ENCODE results near the gene NFE2L2.
"Not testable (repeated sequence)": the region's sequence is repeated elsewhere in the genome, so short reads cannot be mapped to it uniquely, and the experiment has no call there.

NFE2L2 gene

GRCh38 chr2:177212106-177212890, 52.2 kb downstream of the NFE2L2 start, which contains the start of gene HNRNPA3:
Gene HNRNPA3, plus strand, starts transcription at chr2:177212794. Its CDS starts 6 bp downstream, at chr2:177212800.
- DNase-seq (ENCODE audit: extremely low spot score, insufficient read length, low read depth) (peak; percentile 97), FAIRE-seq (peak; percentile 98)

GRCh38 chr2:177211576-177212105, 52.9 kb downstream of the NFE2L2 start:
- FAIRE-seq (no peak), DNase-seq (ENCODE audit: extremely low spot score, insufficient read length, low read depth) (no peak)

- FAIRE-seq (peak; percentile 9), DNase-seq (ENCODE audit: extremely low spot score, insufficient read length, low read depth) (no peak)
Measured at GRCh38 chr2:177211169-177211568, 53.4 kb downstream of the NFE2L2 start.

GRCh38 chr2:177207101-177207500, 57.4 kb downstream of the NFE2L2 start:
- FAIRE-seq: peak; percentile 46
- no peak for DNase-seq (ENCODE audit: extremely low spot score, insufficient read length, low read depth)

- FAIRE-seq: no peak
- DNase-seq (ENCODE audit: extremely low spot score, insufficient read length, low read depth): no peak
Measured at GRCh38 chr2:177204417-177204816, 60.1 kb downstream of the NFE2L2 start.

GRCh38 chr2:177201919-177202346, 62.6 kb downstream of the NFE2L2 start:
- FAIRE-seq (no peak), DNase-seq (ENCODE audit: extremely low spot score, insufficient read length, low read depth) (no peak)

- not testable (repeated sequence) for FAIRE-seq; DNase-seq (ENCODE audit: extremely low spot score, insufficient read length, low read depth)
Measured at GRCh38 chr2:177200419-177200818, 64.1 kb downstream of the NFE2L2 start.

GRCh38 chr2:177195194-177195593, 69.3 kb downstream of the NFE2L2 start:
- no peak for DNase-seq (ENCODE audit: extremely low spot score, insufficient read length, low read depth)
- FAIRE-seq: no peak

- DNase-seq (ENCODE audit: extremely low spot score, insufficient read length, low read depth) (no peak), FAIRE-seq (peak; percentile 78)
Measured at GRCh38 chr2:177193240-177193639, 71.3 kb downstream of the NFE2L2 start.

- FAIRE-seq (peak; percentile 54), DNase-seq (ENCODE audit: extremely low spot score, insufficient read length, low read depth) (no peak)
Measured at GRCh38 chr2:177192788-177193187, 71.7 kb downstream of the NFE2L2 start.

GRCh38 chr2:177190941-177191340, 73.6 kb downstream of the NFE2L2 start:
- DNase-seq (ENCODE audit: extremely low spot score, insufficient read length, low read depth) (no peak), FAIRE-seq (no peak)

GRCh38 chr2:177188482-177189469, 75.8 kb downstream of the NFE2L2 start:
- FAIRE-seq: no peak
- DNase-seq (ENCODE audit: extremely low spot score, insufficient read length, low read depth): no peak

GRCh38 chr2:177187631-177188312, 76.8 kb downstream of the NFE2L2 start:
- no peak for FAIRE-seq
- DNase-seq (ENCODE audit: extremely low spot score, insufficient read length, low read depth): no peak

- not testable (repeated sequence) for DNase-seq (ENCODE audit: extremely low spot score, insufficient read length, low read depth); FAIRE-seq
Measured at GRCh38 chr2:177186038-177186437, 78.5 kb downstream of the NFE2L2 start.

GRCh38 chr2:177184606-177185005, 79.9 kb downstream of the NFE2L2 start:
- no peak for DNase-seq (ENCODE audit: extremely low spot score, insufficient read length, low read depth)
- no peak for FAIRE-seq

- FAIRE-seq (no peak), DNase-seq (ENCODE audit: extremely low spot score, insufficient read length, low read depth) (no peak)
Measured at GRCh38 chr2:177183860-177184259, 80.7 kb downstream of the NFE2L2 start.
